Measurements from ENCODE around the gene HEYL. TPM values are rescaled to one million over a fixed set of nuclear protein-coding genes. Genes with fewer than 3 reads are reported as not detected.
A peak's percentile ranks its signal among the peaks of the same experiment; 100 is the strongest.

Gene HEYL
- total and polyA plus RNA-seq, 2 of the 8 experiments (the other 6 are each of a cell fraction or from before 2014, with no cell fraction given): 1.8 to 3.1 TPM

DNA sequence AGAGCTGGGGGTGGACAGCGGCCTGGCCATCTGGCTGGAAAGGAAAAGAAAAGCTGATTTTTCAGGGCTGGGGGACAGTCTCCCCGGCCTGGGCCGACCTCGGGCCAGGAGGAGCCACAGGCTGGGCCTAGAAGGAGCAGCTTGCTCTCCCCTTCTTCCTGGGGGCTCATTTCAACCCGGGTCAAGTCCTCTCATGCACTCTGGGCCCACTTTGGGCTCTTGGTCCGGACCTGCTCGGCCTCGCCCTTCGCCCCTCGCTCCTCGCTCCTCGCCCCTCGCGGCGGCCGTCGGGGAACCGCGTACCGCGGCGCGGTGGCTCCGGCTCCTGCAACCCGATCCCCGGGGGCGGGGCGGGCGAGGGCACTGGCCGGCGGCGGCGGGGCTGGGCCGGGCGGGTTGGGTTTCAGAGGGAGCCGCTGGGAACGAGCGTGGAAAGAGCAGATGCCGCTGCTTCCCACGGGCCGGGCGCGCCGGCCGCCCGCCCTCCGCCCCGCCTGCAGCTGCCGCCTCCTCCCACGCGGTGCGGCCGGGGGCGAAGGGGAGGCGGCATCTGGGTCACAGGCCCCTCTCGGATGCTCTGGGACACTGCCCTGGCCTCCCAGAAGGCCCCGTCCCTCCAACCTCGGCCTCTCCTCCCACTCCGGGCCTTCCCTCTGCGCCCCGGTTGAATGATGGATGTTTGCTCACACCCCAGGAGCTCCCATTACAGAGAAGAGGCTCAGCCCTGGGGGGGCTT lies 6.6 kb downstream of the HEYL start:
- no peak overlapping the region for H2AK5ac ChIP-seq (ENCODE audit: low read depth, low read length)
- H3K56ac ChIP-seq (replicated peaks; ENCODE audit: insufficient read length, low read depth, low read length): no peak overlapping the region
- H3K27ac ChIP-seq (ENCODE audit: low read depth, low read length): no peak overlapping the region
- no peaks in the 10 kb centered on the region for H3K79me1 ChIP-seq (ENCODE audit: low read depth, low read length)
- WGBS, 2 experiments (ENCODE audit: extremely low coverage in 1 of 2, insufficient coverage in 1 of 2, insufficient read length in 1 of 2, insufficient replicate concordance in 2 of 2, low coverage in 1 of 2, low lambda C conversion rate in 2 of 2, missing lambda C conversion rate in 1 of 2): 16% methylated on average over 28 of the region's 61 CpGs; no CpG with 5 or more reads in 1 of the 2 experiments
- H4K91ac ChIP-seq (replicated peaks; ENCODE audit: insufficient read length, low read length): no peak overlapping the region
- no peak overlapping the region for H2BK12ac ChIP-seq (ENCODE audit: low read depth, low read length)
- DNase-seq (ENCODE audit: low read depth in 1 of 2, low spot score in 2 of 2) (peak in 1 of 2 experiments; percentile 86), FAIRE-seq (no peak)
- no peaks in the 10 kb centered on the region for H3K23me2 ChIP-seq (ENCODE audit: low read depth, low read length)
- H3K14ac ChIP-seq (ENCODE audit: insufficient read length): no peak overlapping the region
- no peak overlapping the region for H2BK120ac ChIP-seq (replicated peaks; ENCODE audit: low read depth, low read length)
- POLR2A ChIA-PET (ENCODE audit: partially characterized antibody): interaction anchor here (0.8 to 1.7 kb wide), 4 partner anchors 14 to 69 kb away, joined by 3 to 6 read pairs (median 4); no protein-coding TSS in a partner anchor
- H2BK20ac ChIP-seq (ENCODE audit: low read length): no peak overlapping the region
- peaks cover 0 to 43% (median 33%) of the 10 kb centered on the region in 4 experiments; a peak in 6 of 7 replicates for H3K27me3 ChIP-seq (replicated peaks in 1 of 4; ENCODE audit: control insufficient read depth in 3 of 4, extremely low read depth in 1 of 4, insufficient read depth in 3 of 4, low read length in 3 of 4)
- peak overlapping the region; percentile 66; the same call in 1 of the 2 replicates for H2AFZ ChIP-seq (ENCODE audit: low read length)
- H4K8ac ChIP-seq (ENCODE audit: extremely low read depth, insufficient read depth, low read length): peak overlapping the region; percentile 81; the same call in 1 of the 2 replicates
- H4K20me1 ChIP-seq (replicated peaks in 1 of 2; ENCODE audit: control insufficient read depth in 1 of 2, insufficient read depth in 2 of 2, low read length in 2 of 2): peaks cover 0 to 5% of the 10 kb centered on the region in 2 experiments
- H3K36me3 ChIP-seq (ENCODE audit: control insufficient read depth in 2 of 4, insufficient read depth in 4 of 4, low read length in 3 of 4): no peaks in the 10 kb centered on the region
- no peak overlapping the region for H2BK5ac ChIP-seq (ENCODE audit: low read depth, low read length)
- no peak overlapping the region for H3K18ac ChIP-seq (ENCODE audit: extremely low read depth, low read length)
- peak overlapping the region; percentile 10 to 53 (median 32); a peak in 6 of 8 replicates for H3K4me3 ChIP-seq (ENCODE audit: extremely low read depth in 1 of 4, insufficient read depth in 2 of 4, low read depth in 3 of 4, low read length in 4 of 4)
- H3K9ac ChIP-seq (replicated peaks in 1 of 4; ENCODE audit: extremely low read depth in 1 of 4, low read depth in 3 of 4, low read length in 3 of 4): no peak overlapping the region
- H3K4me2 ChIP-seq (ENCODE audit: insufficient read depth in 1 of 2, low read depth in 2 of 2, low read length in 2 of 2): peak overlapping the region; percentile 11 to 67; a peak in 3 of 4 replicates
- H3K4me1 ChIP-seq (replicated peaks in 1 of 4; ENCODE audit: control insufficient read depth in 3 of 4, insufficient read depth in 4 of 4, low read length in 3 of 4): peaks cover 0 to 2% (median under 1%) of the 10 kb centered on the region in 4 experiments; a peak in 3 of 7 replicates
- H2BK15ac ChIP-seq (ENCODE audit: low read length): no peak overlapping the region
- no peaks in the 10 kb centered on the region for H3K9me3 ChIP-seq (ENCODE audit: insufficient read depth in 2 of 2, low read depth in 1 of 2, low read length in 1 of 2)
- no peaks in the 10 kb centered on the region for H3K79me2 ChIP-seq (ENCODE audit: control insufficient read depth in 1 of 2, insufficient read depth in 2 of 2, low read length in 2 of 2)
- no peak overlapping the region for H4K5ac ChIP-seq (ENCODE audit: insufficient read length, low read depth, low read length)
- CTCF ChIA-PET (ENCODE audit: partially characterized antibody): interaction anchor here (0.8 to 16.5 kb wide), 6 partner anchors 8 to 90 kb away, joined by 3 to 337 read pairs (median 6); no protein-coding TSS in a partner anchor
- H3K4ac ChIP-seq (replicated peaks; ENCODE audit: insufficient read length, low read depth, low read length): no peak overlapping the region
- no peak overlapping the region for H3K23ac ChIP-seq (ENCODE audit: insufficient read length)
- TF ChIP-seq, protein P1, sequence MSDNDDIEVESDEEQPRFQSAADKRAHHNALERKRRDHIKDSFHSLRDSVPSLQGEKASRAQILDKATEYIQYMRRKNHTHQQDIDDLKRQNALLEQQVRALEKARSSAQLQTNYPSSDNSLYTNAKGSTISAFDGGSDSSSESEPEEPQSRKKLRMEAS (IDR thresholded peaks at IDR 0.05): peak; percentile 44; the same call in 1 of the 2 replicates
- TF ChIP-seq HDAC6 (IDR thresholded peaks at IDR 0.05; ENCODE audit: low read depth, low read length): no peak
- TF ChIP-seq EZH2 (IDR thresholded peaks at IDR 0.05; ENCODE audit: low read depth, low read length, severe bottlenecking): no peak
- TF ChIP-seq GTF2F1 (IDR thresholded peaks at IDR 0.05; ENCODE audit: borderline replicate concordance, low read depth, low read length): no peak
- TF ChIP-seq RBBP5 (IDR thresholded peaks at IDR 0.05; ENCODE audit: borderline replicate concordance, low read depth, low read length): 0 out of 2 replicates have a peak, but pooled peaks have one; percentile 54
- no peak for TF ChIP-seq RFX5 (IDR thresholded peaks at IDR 0.05; ENCODE audit: borderline replicate concordance, low read depth, low read length)
- TF ChIP-seq, protein P2, sequence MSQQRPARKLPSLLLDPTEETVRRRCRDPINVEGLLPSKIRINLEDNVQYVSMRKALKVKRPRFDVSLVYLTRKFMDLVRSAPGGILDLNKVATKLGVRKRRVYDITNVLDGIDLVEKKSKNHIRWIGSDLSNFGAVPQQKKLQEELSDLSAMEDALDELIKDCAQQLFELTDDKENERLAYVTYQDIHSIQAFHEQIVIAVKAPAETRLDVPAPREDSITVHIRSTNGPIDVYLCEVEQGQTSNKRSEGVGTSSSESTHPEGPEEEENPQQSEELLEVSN (IDR thresholded peaks at IDR 0.05): 0 out of 2 replicates have a peak, but pooled peaks have one; percentile 31
- TF ChIP-seq, protein P3, sequence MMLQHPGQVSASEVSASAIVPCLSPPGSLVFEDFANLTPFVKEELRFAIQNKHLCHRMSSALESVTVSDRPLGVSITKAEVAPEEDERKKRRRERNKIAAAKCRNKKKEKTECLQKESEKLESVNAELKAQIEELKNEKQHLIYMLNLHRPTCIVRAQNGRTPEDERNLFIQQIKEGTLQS (IDR thresholded peaks at IDR 0.05; ENCODE audit: insufficient read depth, low read depth, low read length): no peak
- TF ChIP-seq CHD2 (IDR thresholded peaks at IDR 0.05; ENCODE audit: low read length): no peak
- TF ChIP-seq CREB1 (IDR thresholded peaks at IDR 0.05): no peak
